ENCODE results near the gene PSMD13.

DNA sequence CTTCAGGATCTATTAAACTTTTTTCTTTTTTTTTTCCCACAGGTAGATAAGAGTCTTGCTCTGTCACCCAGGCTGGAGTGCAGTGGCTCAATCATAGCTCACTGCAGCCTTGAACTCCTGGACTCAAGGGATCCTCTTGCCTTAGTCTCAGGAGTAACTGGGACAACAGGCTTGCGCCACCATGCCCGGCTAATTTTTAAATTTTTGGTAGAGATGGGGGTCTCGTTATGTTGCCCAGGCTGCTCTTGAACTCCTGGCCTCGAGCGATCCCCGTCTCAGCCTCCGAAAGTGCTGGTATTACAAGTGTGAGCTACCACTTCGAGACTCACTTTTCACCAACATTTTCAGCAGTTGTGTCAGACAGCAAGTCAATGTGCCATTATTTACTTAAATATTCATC, 1.6 kb upstream of the PSMD13 start:
- TF ChIP-seq EZH2 (IDR thresholded peaks at IDR 0.05; ENCODE audit: borderline replicate concordance) = no peak
- TF ChIP-seq, protein P1, sequence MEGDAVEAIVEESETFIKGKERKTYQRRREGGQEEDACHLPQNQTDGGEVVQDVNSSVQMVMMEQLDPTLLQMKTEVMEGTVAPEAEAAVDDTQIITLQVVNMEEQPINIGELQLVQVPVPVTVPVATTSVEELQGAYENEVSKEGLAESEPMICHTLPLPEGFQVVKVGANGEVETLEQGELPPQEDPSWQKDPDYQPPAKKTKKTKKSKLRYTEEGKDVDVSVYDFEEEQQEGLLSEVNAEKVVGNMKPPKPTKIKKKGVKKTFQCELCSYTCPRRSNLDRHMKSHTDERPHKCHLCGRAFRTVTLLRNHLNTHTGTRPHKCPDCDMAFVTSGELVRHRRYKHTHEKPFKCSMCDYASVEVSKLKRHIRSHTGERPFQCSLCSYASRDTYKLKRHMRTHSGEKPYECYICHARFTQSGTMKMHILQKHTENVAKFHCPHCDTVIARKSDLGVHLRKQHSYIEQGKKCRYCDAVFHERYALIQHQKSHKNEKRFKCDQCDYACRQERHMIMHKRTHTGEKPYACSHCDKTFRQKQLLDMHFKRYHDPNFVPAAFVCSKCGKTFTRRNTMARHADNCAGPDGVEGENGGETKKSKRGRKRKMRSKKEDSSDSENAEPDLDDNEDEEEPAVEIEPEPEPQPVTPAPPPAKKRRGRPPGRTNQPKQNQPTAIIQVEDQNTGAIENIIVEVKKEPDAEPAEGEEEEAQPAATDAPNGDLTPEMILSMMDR (IDR thresholded peaks at IDR 0.05; ENCODE audit: poor library complexity) = no peak

All from hepatocyte (in vitro differentiated cells).